GM21529 (cell line): ENCODE results near the gene URAD.
A peak's percentile ranks its signal among the peaks of the same experiment; 100 is the strongest.

Experiments
- ATAC-seq: cut with Tn5 transposase; IDR thresholded peaks from one replicate; pipeline ENCODE4 v1.9.1; 2021; ENCODE audit not compliant: unreplicated experiment

The URAD gene

GRCh38 chr13:28001049-28001448 lies 12.6 kb upstream of the URAD start:
- no peak for ATAC-seq

- ATAC-seq: no peak
These were observed 12.1 kb upstream of the URAD start for GRCh38 chr13:28000567-28000966.

GRCh38 chr13:27997904-27998522 lies 9.5 kb upstream of the URAD start:
- ATAC-seq: peak; percentile 78

DNA sequence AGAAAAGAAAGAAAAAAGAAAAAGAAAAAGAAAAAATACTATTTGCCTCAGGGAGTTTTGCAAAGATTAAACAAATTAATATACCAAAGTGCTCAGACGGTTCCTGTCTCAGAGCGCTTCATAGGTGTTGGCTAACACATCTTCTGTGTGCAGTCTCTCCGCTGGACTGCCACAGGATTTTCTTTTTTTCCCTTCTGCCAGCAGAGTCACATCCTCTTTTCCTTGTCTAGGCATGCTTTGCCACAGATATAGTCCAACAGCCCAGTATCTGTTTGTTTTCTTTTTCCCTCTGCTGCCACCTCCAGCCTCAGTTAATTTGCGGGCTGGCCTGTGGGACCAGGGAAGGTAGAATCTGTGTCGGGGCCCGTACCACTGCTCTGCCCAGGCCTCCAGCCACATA lies 3.4 kb upstream of the URAD start:
- ATAC-seq: no peak

DNA sequence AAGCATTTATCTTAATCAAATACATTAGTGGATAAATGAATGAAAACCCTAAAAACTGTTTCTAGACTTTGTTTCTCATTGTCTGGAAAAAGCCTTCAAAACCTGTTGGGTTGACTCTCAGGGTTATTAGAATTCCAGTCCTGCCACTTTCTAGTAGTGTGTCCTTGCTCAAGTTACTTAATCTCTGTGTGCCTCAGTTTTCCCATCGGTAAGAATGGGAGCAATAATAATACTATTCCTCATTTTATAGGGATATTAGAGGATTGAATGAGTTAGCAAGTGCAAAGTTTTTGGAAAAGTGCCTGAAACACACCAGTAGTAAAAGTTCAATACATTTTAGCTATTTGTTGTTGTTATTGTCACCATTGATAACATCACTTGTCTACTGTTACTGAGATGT lies 2.9 kb downstream of the URAD start:
- no peak for ATAC-seq

- no peak for ATAC-seq
These were observed 6.1 kb downstream of the URAD start for GRCh38 chr13:27982361-27982760.

- no peak for ATAC-seq
These were observed 7.3 kb downstream of the URAD start for GRCh38 chr13:27981006-27981708.

GRCh38 chr13:27980280-27980998 lies 8.1 kb downstream of the URAD start:
- ATAC-seq: no peak

DNA sequence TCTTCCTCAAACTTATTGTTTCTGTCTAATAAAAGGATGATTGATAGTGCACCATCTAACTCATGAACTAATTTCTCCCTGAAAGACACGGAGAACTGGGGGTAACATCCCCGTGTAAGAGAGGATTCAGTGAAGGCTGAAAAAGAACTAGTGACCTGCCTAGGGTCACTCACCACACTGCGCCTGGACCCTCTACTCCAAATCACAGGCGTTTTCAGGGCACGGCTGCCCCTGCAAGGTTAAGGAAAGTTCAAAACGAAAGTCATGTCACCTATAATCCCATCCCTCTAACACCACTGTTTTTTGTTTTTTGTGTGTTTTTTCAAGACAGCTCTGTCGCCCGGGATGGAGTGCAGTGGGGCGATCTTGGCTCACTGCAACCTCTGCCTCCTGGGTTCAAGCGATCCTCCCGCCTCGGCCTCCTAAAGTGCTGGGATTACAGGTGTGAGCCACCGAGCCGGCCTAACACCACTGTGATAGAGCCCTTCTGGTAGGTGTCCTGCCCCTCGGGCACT lies 8.7 kb downstream of the URAD start:
- ATAC-seq: no peak

- ATAC-seq: no peak
These were observed 9.4 kb downstream of the URAD start for GRCh38 chr13:27979001-27979643.

- no peak for ATAC-seq
These were observed 10.1 kb downstream of the URAD start for GRCh38 chr13:27978301-27978968.

GRCh38 chr13:27977476-27978300 lies 10.8 kb downstream of the URAD start:
- ATAC-seq: no peak

- no peak for ATAC-seq
These were observed 12.0 kb downstream of the URAD start for GRCh38 chr13:27976362-27977091.

DNA sequence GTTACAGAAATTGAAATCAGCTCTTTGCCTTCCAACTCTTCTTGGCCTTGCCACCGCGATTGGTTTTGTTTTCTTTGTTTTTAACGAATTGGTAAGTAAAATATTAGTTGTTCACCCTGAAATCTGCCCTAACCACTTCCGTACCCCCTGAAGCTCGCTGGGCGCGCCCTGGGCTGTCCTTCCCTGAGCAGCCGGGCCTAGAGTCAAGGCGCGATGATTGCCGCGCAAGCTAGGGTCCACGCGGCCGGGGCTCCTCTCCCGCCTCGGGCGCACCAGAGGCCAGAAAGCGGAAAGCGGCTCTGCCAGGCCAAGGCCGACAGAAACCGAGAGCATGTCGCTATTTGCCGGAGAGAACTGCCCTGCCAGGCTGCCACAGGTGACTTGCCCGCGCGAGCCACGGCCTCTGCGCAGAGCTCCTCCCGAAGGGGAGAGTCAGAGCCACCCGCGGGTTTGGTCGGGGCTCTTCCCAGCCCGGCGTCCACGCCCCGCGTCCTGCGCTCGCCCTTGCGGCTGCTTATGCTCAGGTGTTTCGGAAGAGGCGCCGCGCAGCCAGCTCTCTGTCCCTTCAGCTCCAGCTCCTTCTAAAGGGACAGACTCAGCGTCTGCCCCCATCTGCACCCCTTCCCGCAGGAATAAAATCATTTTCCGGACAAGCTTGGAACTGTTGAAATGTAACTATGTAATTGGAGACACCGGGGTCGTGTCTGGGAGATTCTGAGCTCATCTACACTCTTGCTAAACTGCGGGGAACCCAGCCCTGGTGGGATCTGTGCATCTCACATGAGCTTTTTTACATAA lies 12.7 kb downstream of the URAD start:
- ATAC-seq: no peak

GRCh38 chr13:27973961-27974662 lies 14.4 kb downstream of the URAD start:
- no peak for ATAC-seq

GRCh38 chr13:27973291-27973690 lies 15.2 kb downstream of the URAD start:
- ATAC-seq: no peak

- no peak for ATAC-seq
These were observed 16.0 kb downstream of the URAD start for GRCh38 chr13:27972478-27972820.
